ENCODE measurements around the gene KANSL1.
"Not testable (repeated sequence)": the region's sequence is repeated elsewhere in the genome, so short reads cannot be mapped to it uniquely, and the experiment has no call there.

Gene KANSL1

DNA sequence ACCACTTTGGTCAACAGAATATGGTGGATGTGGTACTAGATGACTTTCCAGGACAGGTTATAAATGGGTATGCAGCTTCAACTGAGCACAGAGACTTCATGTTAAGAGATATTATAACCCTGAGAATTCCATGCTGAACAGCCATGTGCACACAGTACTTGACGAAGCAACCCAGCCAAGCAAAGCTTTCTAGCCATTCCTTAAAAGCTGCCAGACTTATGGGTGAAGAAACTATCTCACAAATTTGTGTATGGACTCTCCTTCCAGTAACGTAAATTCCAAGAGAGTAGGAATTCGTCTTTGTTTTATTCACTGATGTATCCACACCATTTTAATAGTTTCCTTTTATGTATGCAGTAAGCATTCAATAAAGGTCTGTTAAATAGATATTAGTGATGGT, 76.1 kb downstream of the KANSL1 start:
- DNase-seq (ENCODE audit: low read depth) = no peak

DNA sequence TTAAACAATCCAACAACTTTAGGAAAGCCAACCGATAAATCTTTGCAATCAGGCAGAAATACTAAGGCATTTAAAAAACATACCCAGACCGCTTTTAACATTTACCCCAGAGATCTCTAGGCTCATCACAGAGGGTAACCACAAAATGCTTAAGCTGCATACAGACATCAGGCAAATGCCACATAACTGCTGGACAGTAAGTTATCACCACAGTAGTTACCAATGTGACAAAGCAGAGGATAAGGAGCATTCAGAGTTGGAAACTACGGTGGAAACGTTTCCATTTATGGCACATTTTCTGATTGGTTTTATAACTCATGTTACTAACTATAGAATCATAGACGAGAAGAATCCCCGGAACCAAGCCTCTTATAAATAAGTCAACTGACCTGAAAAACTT, 77.5 kb downstream of the KANSL1 start:
- DNase-seq (ENCODE audit: low read depth) = no peak

DNA sequence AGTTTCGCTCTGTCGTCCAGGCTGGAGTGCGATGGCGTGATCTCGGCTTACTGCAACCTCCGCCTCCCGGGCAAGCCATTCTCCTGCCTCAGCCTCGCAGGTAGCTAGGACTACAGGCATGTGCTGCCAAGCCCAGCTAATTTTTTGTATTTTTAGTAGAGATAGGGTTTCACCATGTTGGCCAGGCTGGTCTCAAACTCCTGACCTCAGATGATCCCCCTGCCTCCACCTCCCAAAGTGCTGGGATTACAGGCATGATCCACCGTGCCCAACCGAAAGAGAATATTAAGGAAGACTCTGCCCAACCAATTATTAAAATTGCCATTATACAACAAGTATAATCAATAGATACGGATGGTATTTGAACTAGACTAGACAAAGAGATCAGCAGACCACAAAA, 82.0 kb downstream of the KANSL1 start:
- not testable (repeated sequence) for DNase-seq (ENCODE audit: low read depth)

DNA sequence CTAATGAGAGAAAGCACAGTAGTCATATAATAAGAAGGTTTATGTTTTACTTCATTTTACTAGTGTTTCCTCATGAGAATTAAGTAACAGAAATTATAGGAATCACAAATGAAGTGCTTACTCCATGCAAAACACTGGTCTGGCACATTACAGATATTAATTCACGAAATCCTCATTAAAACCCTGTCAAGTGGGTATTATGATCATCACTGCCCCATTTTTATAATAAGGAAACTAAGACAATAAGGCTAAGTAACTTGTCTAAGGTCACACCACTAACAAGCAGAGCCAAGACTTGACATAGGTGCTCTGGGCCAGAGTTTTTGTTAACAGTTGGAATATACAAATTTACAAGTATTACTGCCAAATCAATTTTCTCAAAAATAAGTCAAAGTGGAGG, 83.0 kb downstream of the KANSL1 start:
- DNase-seq (ENCODE audit: low read depth) = no peak

DNA sequence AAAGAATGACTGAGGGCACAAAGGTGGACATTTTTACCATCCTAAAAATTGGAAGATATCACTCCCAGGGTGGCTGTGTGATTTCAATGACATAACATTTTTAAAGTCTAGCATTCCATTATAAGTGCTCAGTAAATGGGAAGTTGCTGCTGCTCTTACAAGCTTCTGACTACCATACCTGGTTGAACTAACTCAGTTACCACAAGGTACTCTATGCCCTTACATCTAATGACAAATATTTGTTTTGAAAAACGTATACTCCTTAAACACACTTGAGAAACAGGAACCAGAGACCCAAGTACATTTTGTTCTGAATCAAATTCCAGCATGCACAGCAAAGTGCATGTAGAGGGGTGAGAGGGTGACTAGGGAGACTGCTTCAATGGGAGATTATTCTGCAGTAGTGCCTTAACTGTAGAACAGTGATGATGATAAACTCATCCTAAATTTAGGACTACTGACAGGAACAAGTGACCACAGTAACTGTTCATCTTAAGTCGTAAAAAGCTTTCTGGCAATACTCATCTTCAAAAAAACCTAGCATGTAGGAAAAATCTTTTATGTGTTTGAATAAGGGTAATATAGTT, 83.5 kb downstream of the KANSL1 start:
- no peak for DNase-seq (ENCODE audit: low read depth)

DNA sequence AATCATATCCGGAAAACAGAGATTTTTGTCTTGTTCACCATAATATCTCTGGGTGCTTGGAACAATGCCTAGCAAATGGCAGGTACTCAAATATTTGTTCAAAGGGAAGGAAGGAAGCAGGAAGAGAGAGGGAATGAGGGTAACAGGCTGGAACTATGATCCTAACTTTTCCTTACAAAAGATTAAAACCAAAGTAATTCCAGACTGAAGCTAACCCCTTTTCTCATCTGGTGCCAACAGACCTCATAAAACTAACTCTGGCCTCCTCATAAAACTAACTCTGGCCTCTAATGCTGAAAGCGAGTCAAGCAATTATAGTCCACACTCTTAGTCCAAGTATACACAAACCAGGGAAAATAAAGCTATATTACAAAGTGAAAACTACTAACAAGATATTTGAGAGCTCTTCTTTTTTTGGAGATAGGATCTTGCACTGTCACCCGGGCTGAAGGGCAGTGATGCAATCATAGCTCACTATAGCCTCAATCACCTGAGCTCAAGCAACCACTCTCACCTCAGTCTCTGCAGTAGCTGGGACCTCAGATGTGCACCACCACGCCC, 84.6 kb downstream of the KANSL1 start:
- no peak for DNase-seq (ENCODE audit: low read depth)

DNA sequence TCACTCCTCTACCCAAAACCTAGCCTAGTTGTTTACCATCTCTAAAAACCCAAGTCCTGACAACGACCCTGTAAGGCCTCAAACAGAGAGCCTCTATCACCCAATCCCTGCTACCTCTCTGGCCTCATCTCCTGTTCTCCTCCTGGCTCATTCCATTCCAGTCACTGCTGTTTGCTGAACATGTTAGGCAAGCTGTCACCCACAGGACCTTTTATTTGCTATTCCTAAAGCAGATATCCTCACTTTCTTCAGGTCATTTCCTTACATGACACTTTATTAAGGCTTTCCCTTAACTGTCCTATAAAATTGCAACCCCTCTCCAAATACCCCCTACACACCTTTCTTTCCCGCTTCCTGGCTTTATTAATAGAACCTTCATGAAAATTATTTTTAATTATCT, 85.1 kb downstream of the KANSL1 start:
- DNase-seq (ENCODE audit: low read depth) = no peak

DNA sequence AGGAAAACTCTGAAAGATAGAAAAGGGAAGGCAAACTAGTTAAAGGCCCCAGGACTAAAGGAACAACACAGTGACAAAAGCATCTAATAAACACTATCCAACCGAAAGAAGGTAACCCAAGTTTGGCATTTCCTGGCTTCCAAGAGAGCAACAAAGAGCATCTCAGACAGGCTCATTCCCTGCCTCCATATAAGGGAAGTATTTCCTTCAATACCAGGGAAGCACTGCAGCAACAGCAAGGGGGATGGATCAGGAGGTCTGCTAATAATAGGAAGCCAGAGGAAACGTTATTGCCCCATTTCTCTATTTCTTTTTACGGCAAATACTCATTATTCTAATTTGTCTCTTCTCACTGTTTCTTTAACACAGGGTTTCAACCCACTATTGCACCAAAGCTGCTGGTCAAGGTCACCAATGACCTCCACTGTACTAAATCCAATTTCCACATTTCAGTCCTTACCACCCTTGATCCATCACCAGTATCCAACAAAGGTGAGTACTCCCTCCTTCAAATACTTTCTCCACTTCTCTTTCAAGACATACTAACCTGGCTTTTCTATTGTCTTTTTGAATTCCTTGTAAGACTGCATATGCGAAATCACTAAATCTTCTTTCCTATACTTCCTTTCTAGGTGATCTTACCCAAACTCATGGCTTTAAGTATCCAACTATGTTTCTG, 86.1 kb downstream of the KANSL1 start:
- no peak for DNase-seq (ENCODE audit: low read depth)

DNA sequence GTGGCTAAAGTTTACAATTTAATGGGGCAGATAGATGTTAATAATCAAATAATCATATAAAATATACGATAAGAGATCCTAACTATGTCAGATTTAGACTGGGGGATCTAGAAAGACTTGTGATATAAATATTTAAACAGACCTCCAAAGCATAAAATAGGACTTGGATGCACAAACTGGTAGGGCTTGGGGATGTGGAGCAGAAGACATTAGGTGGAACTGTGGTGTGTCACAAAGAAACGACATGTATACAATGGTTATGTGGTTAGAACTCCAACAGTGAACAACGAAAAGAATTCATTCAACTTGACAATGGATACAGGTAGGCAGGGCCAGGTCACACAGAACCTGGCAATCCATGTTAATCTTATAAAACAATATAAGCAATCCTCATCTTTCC, 90.4 kb downstream of the KANSL1 start:
- not testable (repeated sequence) for DNase-seq (ENCODE audit: low read depth)

DNA sequence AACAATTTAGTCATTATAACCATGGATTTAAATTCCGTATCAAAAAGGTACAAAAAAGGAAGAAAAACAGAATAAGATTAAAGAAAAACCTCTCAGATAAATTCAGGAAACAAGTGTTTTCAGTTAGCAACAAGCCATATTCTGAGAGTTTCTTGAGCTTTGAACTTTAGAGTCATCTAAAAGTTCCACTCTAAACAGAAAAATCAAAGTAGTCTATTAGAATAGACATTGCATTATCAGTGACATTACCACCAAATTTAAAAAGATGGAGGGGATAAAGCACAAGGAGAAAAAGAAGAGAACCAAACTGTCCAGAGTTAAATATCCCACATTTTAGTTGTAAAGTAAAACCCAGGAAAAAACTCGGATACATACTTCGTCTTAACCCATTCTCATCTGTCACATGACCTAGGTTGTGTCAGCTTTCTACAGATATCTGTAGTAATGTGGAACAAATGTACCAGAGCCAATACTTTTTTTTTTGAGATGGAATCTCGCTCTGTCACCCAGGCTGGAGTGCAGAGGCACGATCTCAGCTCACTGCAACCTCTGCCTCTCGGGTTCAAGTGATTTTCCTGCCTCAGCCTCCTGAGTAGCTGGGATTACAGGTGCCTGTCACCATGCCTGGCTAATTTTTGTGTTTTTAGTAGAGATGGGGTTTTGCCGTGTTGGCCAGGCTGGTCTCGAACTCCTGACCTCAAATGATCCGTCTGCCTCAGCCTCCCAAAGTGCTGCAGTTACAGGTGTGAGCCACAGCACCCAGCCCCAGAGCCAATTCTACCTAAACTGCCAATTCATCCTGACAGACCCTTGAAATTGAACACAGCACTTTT, 91.2 kb downstream of the KANSL1 start:
- DNase-seq (ENCODE audit: low read depth) = not testable (repeated sequence)

DNA sequence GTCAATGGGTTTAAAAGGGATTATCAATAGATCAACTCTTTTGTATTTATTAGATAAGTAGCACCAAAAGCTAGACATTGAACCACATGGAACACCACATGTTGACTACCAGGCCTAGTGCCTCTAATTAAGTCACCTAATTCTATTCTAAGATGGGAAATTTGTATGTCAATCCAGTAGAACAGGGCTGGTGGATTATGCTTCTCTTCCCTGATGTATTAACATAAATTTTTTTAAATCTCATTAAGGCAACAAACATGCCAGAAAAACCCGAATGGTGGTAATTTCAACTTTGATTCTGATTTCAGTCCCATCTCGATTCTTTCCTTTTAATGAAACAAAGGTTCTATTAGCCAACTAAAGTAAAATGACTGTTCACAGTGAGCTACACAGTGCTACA, 92.6 kb downstream of the KANSL1 start:
- DNase-seq (ENCODE audit: low read depth) = no peak

DNA sequence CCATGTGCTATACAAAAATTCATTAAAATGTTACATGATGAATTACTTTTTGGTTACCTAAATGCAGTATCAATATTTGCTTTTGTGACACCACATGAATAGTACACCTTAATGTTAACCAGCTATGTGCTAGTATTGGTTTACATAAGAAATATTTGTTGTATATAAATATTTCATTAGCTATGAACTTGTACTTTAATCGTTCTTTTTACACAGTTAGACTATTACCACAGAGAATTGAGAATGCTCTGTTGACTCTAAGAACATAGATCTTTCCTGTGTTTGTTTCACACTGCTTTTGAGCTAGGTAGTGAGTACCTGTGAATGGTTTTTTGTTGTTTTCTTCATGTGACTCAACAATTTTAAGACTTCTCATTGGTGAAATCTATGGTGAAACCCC, 93.4 kb downstream of the KANSL1 start:
- DNase-seq (ENCODE audit: low read depth) = no peak

DNA sequence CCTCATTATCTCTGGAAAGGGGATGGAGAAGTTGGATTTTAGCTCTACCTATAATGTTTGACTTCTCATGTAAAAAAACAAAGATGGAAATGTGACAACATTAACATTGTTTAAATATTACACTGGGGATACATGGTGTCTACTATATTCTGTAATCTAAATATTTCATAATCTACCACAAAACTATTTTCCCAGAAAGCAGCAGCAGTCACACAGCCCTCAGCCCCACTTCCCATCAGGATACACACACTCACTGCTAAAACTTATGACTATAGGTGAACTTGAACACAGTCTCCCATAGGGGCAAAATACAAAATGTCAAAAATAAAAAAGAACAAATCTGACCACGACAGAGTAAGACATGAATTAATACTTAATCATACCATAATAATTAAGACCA, 95.7 kb downstream of the KANSL1 start:
- no peak for DNase-seq (ENCODE audit: low read depth)

DNA sequence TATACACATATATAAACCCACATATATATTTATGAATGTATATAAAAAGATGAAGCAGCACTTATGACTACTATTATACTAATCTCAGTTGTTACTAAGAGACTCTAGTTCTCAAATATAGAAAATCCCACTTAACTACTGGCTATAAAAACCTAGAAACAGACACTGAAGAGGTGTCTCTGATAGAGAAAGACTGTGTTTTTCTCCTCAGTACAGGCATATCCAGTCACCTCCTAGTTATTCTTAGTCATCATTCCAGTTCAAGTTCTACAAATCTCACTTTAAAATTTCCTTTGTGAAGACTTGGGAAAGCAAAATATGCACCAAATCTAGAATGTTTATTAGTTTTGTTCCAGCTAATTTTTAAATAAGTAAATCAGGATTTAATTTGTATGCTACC, 100.2 kb downstream of the KANSL1 start:
- no peak for DNase-seq (ENCODE audit: low read depth)

DNA sequence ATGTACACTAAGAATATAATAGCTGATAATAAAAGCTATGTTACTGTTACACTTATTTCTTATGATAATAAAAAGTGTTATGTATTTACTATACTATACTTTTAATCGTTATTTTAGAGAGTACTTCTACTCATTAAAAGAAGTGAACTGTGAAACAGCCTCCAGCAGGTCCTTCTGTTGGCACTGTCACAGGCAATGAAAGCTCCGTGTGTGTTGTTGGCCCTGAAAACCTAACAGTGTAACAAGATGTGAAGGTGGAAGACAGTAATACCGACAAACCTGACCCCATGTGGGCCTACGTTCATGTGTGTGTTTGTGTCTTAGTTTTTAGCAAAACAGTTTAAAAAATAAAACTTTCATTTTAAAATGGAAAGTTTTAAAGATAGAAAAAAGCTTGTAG, 102.4 kb downstream of the KANSL1 start:
- no peak for DNase-seq (ENCODE audit: low read depth)

DNA sequence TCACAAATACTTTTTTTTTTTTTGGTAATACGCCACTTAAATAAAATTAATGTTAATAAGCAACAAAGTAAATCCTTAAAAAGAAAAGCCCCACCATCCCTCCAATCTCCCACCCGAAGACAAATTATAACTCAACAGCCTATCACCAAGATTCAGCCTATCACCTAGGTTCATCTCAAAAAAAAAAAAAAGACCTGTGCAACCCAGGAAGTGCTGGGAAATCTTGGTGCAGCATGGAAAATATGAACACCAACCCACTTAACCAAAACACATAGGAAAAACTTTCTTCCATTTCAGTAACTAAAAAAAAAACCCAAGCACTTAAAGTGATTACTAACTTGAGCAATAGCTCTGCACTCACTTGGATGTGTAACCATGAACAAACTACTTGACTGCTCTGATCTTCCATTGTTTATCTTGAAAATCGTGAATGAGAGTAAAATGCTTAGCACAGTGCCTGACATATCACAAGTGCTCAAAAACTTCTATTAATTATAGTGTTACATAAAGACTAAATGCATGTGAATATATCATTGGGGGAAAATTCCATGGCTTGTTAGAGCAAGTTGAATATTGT, 103.8 kb downstream of the KANSL1 start:
- no peak for DNase-seq (ENCODE audit: low read depth)

DNA sequence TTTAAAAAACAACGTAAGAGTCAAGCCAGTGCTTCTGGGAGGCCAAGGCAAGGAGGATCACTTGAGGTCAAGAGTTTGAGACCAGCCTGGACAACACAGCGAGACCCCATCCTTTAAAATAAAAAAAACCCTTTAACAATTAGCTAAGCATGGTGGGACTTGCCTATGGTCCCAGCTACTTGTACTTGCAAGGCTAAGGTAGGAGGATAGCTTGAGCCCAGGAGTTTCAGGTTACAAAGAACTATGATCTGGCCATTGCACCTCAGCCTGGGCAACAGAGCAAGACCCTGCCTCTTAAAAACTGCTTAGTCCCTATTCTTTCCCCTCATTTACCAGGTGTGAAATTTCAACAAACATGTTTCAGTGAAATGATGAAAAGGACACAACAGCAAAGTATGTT, 104.6 kb downstream of the KANSL1 start:
- DNase-seq (ENCODE audit: low read depth) = no peak

DNA sequence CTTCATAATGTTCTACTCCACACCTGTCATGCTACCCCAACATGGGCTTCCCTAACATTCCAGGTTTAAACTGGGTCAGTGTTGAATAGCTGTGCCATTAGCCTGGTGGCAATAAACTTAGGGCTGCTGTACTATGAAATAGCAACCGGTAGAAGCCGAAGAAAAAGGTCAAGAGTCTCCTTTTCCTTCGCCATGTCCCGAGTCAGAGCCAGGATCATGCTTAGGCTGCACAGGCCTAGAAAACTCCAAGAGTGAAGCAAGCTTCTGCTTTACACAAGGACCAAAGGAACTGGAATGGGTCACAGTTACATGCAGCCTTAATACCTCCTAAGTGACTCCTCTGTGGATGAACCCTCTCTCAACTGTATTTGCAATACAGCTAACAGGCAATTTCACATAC, 105.4 kb downstream of the KANSL1 start:
- DNase-seq (ENCODE audit: low read depth) = not testable (repeated sequence)

DNA sequence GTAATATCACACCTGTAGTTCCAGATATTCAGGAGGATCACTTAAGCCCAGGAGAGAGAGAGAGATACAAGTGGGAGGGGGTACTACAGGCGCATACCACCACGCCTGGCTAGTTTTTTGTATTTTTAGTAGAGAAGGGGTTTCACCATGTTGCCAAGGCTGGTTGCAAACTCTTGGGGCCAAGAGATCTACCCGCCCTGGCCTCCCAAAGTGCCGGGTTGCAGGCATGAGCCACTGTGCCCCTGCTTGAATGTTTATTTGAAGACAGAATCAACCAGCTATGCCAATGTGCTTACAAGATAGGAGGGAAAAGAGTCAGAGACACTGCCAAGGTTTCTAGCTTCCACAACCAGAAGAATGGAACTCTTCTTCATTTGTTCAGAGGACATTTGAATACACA, 106.4 kb downstream of the KANSL1 start:
- no peak for DNase-seq (ENCODE audit: low read depth)

DNA sequence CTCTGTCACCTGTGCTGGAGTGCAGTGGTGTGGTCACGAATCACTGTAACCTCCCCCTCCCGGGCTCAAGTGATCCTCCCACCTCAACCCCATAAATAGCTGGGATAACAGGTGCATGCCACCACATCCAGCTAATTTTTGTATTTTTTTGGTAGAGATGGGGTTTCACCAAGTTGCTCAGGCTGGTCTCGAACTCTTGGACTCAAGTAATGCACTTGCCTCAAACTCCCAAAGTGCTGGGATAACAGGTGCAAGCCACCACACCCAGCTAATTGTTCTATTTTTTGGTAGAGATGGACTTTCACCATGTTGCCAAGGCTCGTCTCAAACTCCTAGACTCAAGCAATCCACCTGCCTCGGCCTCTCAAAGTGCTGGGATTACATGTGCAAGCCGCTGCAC, 107.7 kb downstream of the KANSL1 start:
- no peak for DNase-seq (ENCODE audit: low read depth)

DNA sequence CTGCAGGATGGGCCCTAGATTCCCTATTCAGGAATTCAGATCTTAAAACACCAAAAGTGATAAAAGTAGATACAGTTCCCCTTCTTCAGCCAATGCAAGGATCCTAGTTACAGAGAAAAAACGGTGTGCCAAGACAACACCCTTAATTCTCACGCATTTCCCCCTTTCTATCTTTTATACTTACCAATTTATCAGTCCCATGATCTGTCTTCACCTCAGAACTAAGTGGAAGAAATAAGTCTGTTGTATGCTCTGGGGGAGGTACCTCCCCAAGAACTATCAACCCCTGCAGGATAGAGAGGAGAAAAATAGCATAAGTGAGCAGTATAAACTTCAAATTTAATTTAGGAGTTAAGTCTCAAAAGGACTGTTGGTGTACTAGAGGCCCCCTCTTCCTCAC, 111.0 kb downstream of the KANSL1 start:
- DNase-seq (ENCODE audit: low read depth) = no peak

DNA sequence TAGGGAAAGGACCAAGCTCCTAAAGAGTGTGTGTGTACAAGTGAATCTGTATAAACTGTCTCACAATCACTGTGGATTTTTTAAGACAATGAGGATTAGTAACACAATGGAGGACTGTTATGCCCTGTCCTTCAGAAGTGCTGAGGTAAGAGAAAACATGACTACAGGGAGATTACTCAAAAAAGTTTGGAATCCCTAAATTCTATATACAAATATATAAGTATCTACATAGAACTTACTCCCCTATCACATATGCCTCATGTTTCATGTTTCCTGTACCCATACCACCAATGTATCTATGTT, 112.3 kb downstream of the KANSL1 start:
- no peak for DNase-seq (ENCODE audit: low read depth)
